SK-N-SH (cell line): ENCODE measurements around the gene POU6F1.

Experiments used
- EZH2phosphoT487 ChIP-seq: fragments of 200-600 bp; sonication (generic); IDR thresholded peaks from 2 replicates; pipeline ENCODE4 v1.6.1; 2017; ENCODE audit warnings: low read depth, mixed run types, mild to moderate bottlenecking, antibody characterized with exemption, moderate library complexity, borderline replicate concordance
- FOXM1 ChIP-seq: IDR thresholded peaks from 2 replicates; pipeline ENCODE4 v1.4.0; 2012; ENCODE audit warnings: low read depth, mild to moderate bottlenecking
- RXRA ChIP-seq: IDR thresholded peaks from 2 replicates; pipeline ENCODE4 v1.4.0; 2012; ENCODE audit warnings: low read depth, mild to moderate bottlenecking, borderline replicate concordance
- TAF1 ChIP-seq: IDR thresholded peaks from 2 replicates; pipeline ENCODE4 v1.6.1; 2012; ENCODE audit warnings: low read depth, mild to moderate bottlenecking, low read length, moderate library complexity, borderline replicate concordance
- TF ChIP-seq, protein P1 (sequence below): IDR thresholded peaks from 2 replicates; pipeline ENCODE4 v1.4.0; 2012; ENCODE audit warnings: low read depth

- TF ChIP-seq RXRA: no peak
- no peak for TF ChIP-seq TAF1
- TF ChIP-seq EZH2phosphoT487: no peak
- TF ChIP-seq FOXM1: no peak
- TF ChIP-seq, protein P1, sequence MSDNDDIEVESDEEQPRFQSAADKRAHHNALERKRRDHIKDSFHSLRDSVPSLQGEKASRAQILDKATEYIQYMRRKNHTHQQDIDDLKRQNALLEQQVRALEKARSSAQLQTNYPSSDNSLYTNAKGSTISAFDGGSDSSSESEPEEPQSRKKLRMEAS: no peak
These were observed 29.8 kb upstream of the POU6F1 start for GRCh38 chr12:51247523-51248206.
